HS-27A (cell line): ENCODE results near the gene C22orf23.

Experiments
- DNase-seq: peaks from one replicate; pipeline ENCODE4 v3.0.0-alpha.2; 2012; ENCODE audit warnings: low read depth, missing footprints

C22orf23 gene

GRCh38 chr22:37925767-37926166, 27.6 kb downstream of the C22orf23 start:
- DNase-seq, result no peak

GRCh38 chr22:37925330-37925729, 28.1 kb downstream of the C22orf23 start:
- no peak for DNase-seq

GRCh38 chr22:37924386-37925065, 28.9 kb downstream of the C22orf23 start:
- DNase-seq, result no peak

GRCh38 chr22:37923927-37924326, 29.5 kb downstream of the C22orf23 start:
- DNase-seq, result no peak

GRCh38 chr22:37922191-37922590, 31.2 kb downstream of the C22orf23 start:
- no peak for DNase-seq

GRCh38 chr22:37920126-37920525, 33.3 kb downstream of the C22orf23 start:
- no peak for DNase-seq

GRCh38 chr22:37918580-37919270, 34.7 kb downstream of the C22orf23 start:
- no peak for DNase-seq

- no peak for DNase-seq
Observed at GRCh38 chr22:37917874-37918548, 35.4 kb downstream of the C22orf23 start.

GRCh38 chr22:37916311-37916710, 37.1 kb downstream of the C22orf23 start:
- DNase-seq, result no peak

GRCh38 chr22:37913233-37913721, 40.1 kb downstream of the C22orf23 start:
- no peak for DNase-seq

- no peak for DNase-seq
Observed at GRCh38 chr22:37912171-37912570, 41.2 kb downstream of the C22orf23 start.

GRCh38 chr22:37911697-37912096, 41.7 kb downstream of the C22orf23 start:
- DNase-seq, result no peak

- DNase-seq, result no peak
Observed at GRCh38 chr22:37910890-37911672, 42.3 kb downstream of the C22orf23 start.

GRCh38 chr22:37909766-37910165, 43.6 kb downstream of the C22orf23 start:
- DNase-seq, result no peak

- no peak for DNase-seq
Observed at GRCh38 chr22:37907036-37907954, 46.1 kb downstream of the C22orf23 start.

- no peak for DNase-seq
Observed at GRCh38 chr22:37906364-37907008, 46.9 kb downstream of the C22orf23 start.

GRCh38 chr22:37905534-37906363, 47.7 kb downstream of the C22orf23 start, which contains the start of gene MICALL1:
TSS of gene MICALL1 (plus strand) at chr22:37906297. CDS start at chr22:37906423, 126 bp downstream.
- peak; percentile 53 for DNase-seq

- peak; percentile 91 for DNase-seq
Observed at GRCh38 chr22:37904572-37905533, 48.5 kb downstream of the C22orf23 start.
